RWPE2 (cell line): ENCODE measurements around the gene KCNQ2.

Experiments used
- ATAC-seq: fragments of 200-7000 bp; cut with Tn5 transposase; 3 replicates; pipeline ENCODE4 v1.9.1; 2021; ENCODE audit warnings: low read depth
- DNase-seq: peaks from one replicate; pipeline ENCODE4 v3.0.0-alpha.2; 2020; ENCODE audit warnings: low spot score
- H3K27ac ChIP-seq: fragments of 450-650 bp; 2 replicates; pipeline ENCODE4 v1.5.1; 2017; ENCODE audit warnings: mild to moderate bottlenecking; ENCODE audit not compliant: poor library complexity, severe bottlenecking
- H3K27me3 ChIP-seq: fragments of 250-450 bp; sonication (Bioruptor Pico); 2 replicates; pipeline ENCODE4 v1.5.1; 2021; ENCODE audit warnings: mild to moderate bottlenecking, moderate library complexity; ENCODE audit not compliant: insufficient read depth, poor library complexity, severe bottlenecking
- H3K36me3 ChIP-seq: fragments of 250-450 bp; sonication (Bioruptor Pico); 2 replicates; pipeline ENCODE4 v1.5.1; 2020; ENCODE audit warnings: low read depth, mild to moderate bottlenecking, moderate library complexity
- H3K4me1 ChIP-seq: fragments of 250-450 bp; sonication (Bioruptor Pico); 2 replicates; pipeline ENCODE4 v1.5.1; 2021; ENCODE audit warnings: mild to moderate bottlenecking, moderate library complexity; ENCODE audit not compliant: insufficient read depth, poor library complexity, severe bottlenecking
- H3K4me3 ChIP-seq: fragments of 250-450 bp; sonication (Bioruptor Pico); 2 replicates; pipeline ENCODE4 v1.5.1; 2021; ENCODE audit warnings: mild to moderate bottlenecking, moderate library complexity; ENCODE audit not compliant: severe bottlenecking
- H3K9me3 ChIP-seq: fragments of 250-450 bp; sonication (Bioruptor Pico); 2 replicates; pipeline ENCODE4 v1.5.1; 2021; ENCODE audit warnings: mild to moderate bottlenecking, moderate library complexity; ENCODE audit not compliant: severe bottlenecking
- CTCF ChIP-seq: fragments of 450-650 bp; IDR thresholded peaks from one replicate; pipeline ENCODE4 v1.5.1; 2017; ENCODE audit warnings: mild to moderate bottlenecking, moderate library complexity; ENCODE audit not compliant: poor library complexity, severe bottlenecking

KCNQ2 gene

GRCh38 chr20:63473555-63474449 is 1.3 kb upstream of the KCNQ2 start:
- Histone ChIP-seq H3K4me1 (no peaks in the 10 kb centered on the region), H3K4me3 (no peak overlapping the region), H3K9me3 (no peaks in the 10 kb centered on the region), H3K36me3 (no peaks in the 10 kb centered on the region), H3K27ac (no peak overlapping the region), H3K27me3 (peaks cover 66% of the 10 kb centered on the region)
- ATAC-seq, result peak; percentile 7; the same call in 2 of the 3 replicates
- TF ChIP-seq CTCF, result no peak
- peak; percentile 82 for DNase-seq

GRCh38 chr20:63472862-63473390 is 471 bp upstream of the KCNQ2 start:
- H3K27me3 ChIP-seq, result peaks cover 75% of the 10 kb centered on the region

GRCh38 chr20:63471717-63471980 is 806 bp downstream of the KCNQ2 start:
- no peak for ATAC-seq
- H3K4me1 ChIP-seq, result no peaks in the 10 kb centered on the region
- TF ChIP-seq CTCF, result no peak
- H3K27ac ChIP-seq, result no peak overlapping the region
- H3K27me3 ChIP-seq, result peaks cover 88% of the 10 kb centered on the region
- no peaks in the 10 kb centered on the region for H3K36me3 ChIP-seq
- H3K4me3 ChIP-seq, result no peak overlapping the region
- H3K9me3 ChIP-seq, result no peaks in the 10 kb centered on the region
- no peak for DNase-seq

More at GRCh38 chr20:63472862-63473390, 471 bp upstream of the KCNQ2 start:
- no peak for TF ChIP-seq CTCF
- no peak overlapping the region for H3K4me3 ChIP-seq
- H3K27ac ChIP-seq, result no peak overlapping the region
- no peak for ATAC-seq
- no peaks in the 10 kb centered on the region for H3K4me1 ChIP-seq
- H3K36me3 ChIP-seq, result no peaks in the 10 kb centered on the region
- no peak for DNase-seq
- H3K9me3 ChIP-seq, result no peaks in the 10 kb centered on the region

GRCh38 chr20:63471002-63471716 is 1.3 kb downstream of the KCNQ2 start:
- TF ChIP-seq CTCF, result no peak
- Histone ChIP-seq H3K4me1 (no peaks in the 10 kb centered on the region), H3K36me3 (no peaks in the 10 kb centered on the region), H3K27me3 (peaks cover 93% of the 10 kb centered on the region), H3K27ac (no peak overlapping the region), H3K4me3 (no peak overlapping the region), H3K9me3 (no peaks in the 10 kb centered on the region)
- ATAC-seq (no peak), DNase-seq (peak; percentile 88)
